NCI-H187 (cell line): ENCODE measurements around the gene FOXA3.
A peak's percentile ranks its signal among the peaks of the same experiment; 100 is the strongest.
"Not testable (repeated sequence)": the region's sequence is repeated elsewhere in the genome, so short reads cannot be mapped to it uniquely, and the experiment has no call there.

Source experiments
- DNase-seq, 2 experiments: peaks; one replicate each; lab custom pipeline; 2025; lab: John Stamatoyannopoulos, UW

Gene FOXA3

GRCh38 chr19:45895519-45895972 lies 31.4 kb downstream of the FOXA3 start:
- DNase-seq: no peak

- DNase-seq: not testable (repeated sequence)
These were observed 32.0 kb downstream of the FOXA3 start for GRCh38 chr19:45895983-45896599.

GRCh38 chr19:45897261-45897812 lies 33.2 kb downstream of the FOXA3 start:
- no peak for DNase-seq

- no peak for DNase-seq
These were observed 35.1 kb downstream of the FOXA3 start for GRCh38 chr19:45899253-45899652.

- no peak for DNase-seq
These were observed 35.9 kb downstream of the FOXA3 start for GRCh38 chr19:45899919-45900589.

- DNase-seq: no peak
These were observed 36.8 kb downstream of the FOXA3 start for GRCh38 chr19:45900738-45901431.

GRCh38 chr19:45901432-45901911 lies 37.3 kb downstream of the FOXA3 start:
- no peak for DNase-seq

GRCh38 chr19:45901912-45902650 lies 38.0 kb downstream of the FOXA3 start, which contains the start of gene MYPOP:
Gene MYPOP (minus strand): TSS chr19:45902613. CDS start chr19:45901773, 840 bp downstream.
- no peak for DNase-seq

GRCh38 chr19:45902651-45903625 lies 38.8 kb downstream of the FOXA3 start:
- DNase-seq: peak; percentile 96 to 98

GRCh38 chr19:45905011-45905410 lies 40.9 kb downstream of the FOXA3 start:
- DNase-seq: no peak

GRCh38 chr19:45906221-45906620 lies 42.1 kb downstream of the FOXA3 start:
- DNase-seq: no peak

GRCh38 chr19:45908956-45909355 lies 44.8 kb downstream of the FOXA3 start:
- no peak for DNase-seq

- DNase-seq: no peak
These were observed 47.2 kb downstream of the FOXA3 start for GRCh38 chr19:45911291-45911690.

- no peak for DNase-seq
These were observed 50.0 kb downstream of the FOXA3 start, which contains the start of gene NANOS2 for GRCh38 chr19:45913874-45914830. Gene NANOS2 (minus strand): TSS chr19:45914778. CDS start chr19:45914693, 85 bp downstream.

- DNase-seq: no peak
These were observed 53.4 kb downstream of the FOXA3 start for GRCh38 chr19:45917421-45918091.

GRCh38 chr19:45918721-45919120 lies 54.6 kb downstream of the FOXA3 start:
- DNase-seq: no peak

- DNase-seq: no peak
These were observed 55.6 kb downstream of the FOXA3 start for GRCh38 chr19:45919678-45920077.

GRCh38 chr19:45920458-45920857 lies 56.3 kb downstream of the FOXA3 start:
- DNase-seq: no peak

- DNase-seq: no peak
These were observed 58.2 kb downstream of the FOXA3 start for GRCh38 chr19:45922281-45922680.
